Keratinocyte (primary cell): ENCODE results near the gene KRTAP4-2. TPM values are rescaled to one million over a fixed set of nuclear protein-coding genes. Genes with fewer than 3 reads are reported as not detected.
"Not testable (repeated sequence)": the region's sequence is repeated elsewhere in the genome, so short reads cannot be mapped to it uniquely, and the experiment has no call there.

Experiments
- DNase-seq: peaks from one replicate; pipeline ENCODE4 v3.0.0-alpha.2; 2011; ENCODE audit warnings: low read depth, missing footprints, low spot score
- FAIRE-seq: peaks from 2 replicates; lab custom pipeline; 2011; peaks lifted over from hg19 to GRCh38; lab: Jason Lieb, UNC
- H2AFZ ChIP-seq: 2 replicates; pipeline ENCODE4 v1.6.0; 2012; ENCODE audit warnings: low read length, control low read depth, inconsistent platforms; ENCODE audit not compliant: control insufficient read depth
- H3K27ac ChIP-seq: 2 replicates; pipeline ENCODE4 v1.5.1; 2011; ENCODE audit warnings: low read length; ENCODE audit not compliant: control insufficient read depth, insufficient read depth
- H3K27me3 ChIP-seq: 3 replicates; pipeline ENCODE4 v1.6.0; 2011; ENCODE audit warnings: low read length; ENCODE audit not compliant: control insufficient read depth, insufficient read depth; ENCODE audit errors: extremely low read depth
- H3K36me3 ChIP-seq, 2 experiments: 2 replicates in 1 of 2; 3 replicates in 1 of 2; pipeline ENCODE4 v1.5.1; 2011; ENCODE audit warnings: low read length in 2 of 2, mild to moderate bottlenecking in 1 of 2; ENCODE audit not compliant: control insufficient read depth in 2 of 2, insufficient read depth in 2 of 2; ENCODE audit errors: extremely low read depth in 1 of 2
- H3K4me1 ChIP-seq: 3 replicates; pipeline ENCODE4 v1.5.1; 2011; ENCODE audit warnings: low read length; ENCODE audit not compliant: control insufficient read depth, insufficient read depth; ENCODE audit errors: extremely low read depth
- H3K4me2 ChIP-seq: 3 replicates; pipeline ENCODE4 v1.6.0; 2011; ENCODE audit warnings: low read depth, low read length; ENCODE audit not compliant: control insufficient read depth, insufficient read depth; ENCODE audit errors: extremely low read depth
- H3K4me3 ChIP-seq, 3 experiments: fragments of 200-600 bp in 1 of 3; sonication (generic) in 1 of 3; 2 replicates in 2 of 3; 3 replicates in 1 of 3; pipeline ENCODE4 v1.5.1; 2011 to 2016; ENCODE audit warnings: low read length in 3 of 3, mild to moderate bottlenecking in 3 of 3, control low read depth in 2 of 3, inconsistent platforms in 1 of 3, low read depth in 1 of 3, mixed read lengths in 1 of 3, mixed run types in 1 of 3, moderate library complexity in 1 of 3; ENCODE audit not compliant: control insufficient read depth in 2 of 3, insufficient read depth in 2 of 3; ENCODE audit errors: extremely low read depth in 1 of 3
- H3K79me2 ChIP-seq: 2 replicates; pipeline ENCODE4 v1.6.0; 2012; ENCODE audit warnings: low read length; ENCODE audit not compliant: control insufficient read depth, insufficient read depth
- H3K9ac ChIP-seq: 3 replicates; pipeline ENCODE4 v1.6.0; 2011; ENCODE audit warnings: low read length; ENCODE audit not compliant: control insufficient read depth, insufficient read depth; ENCODE audit errors: extremely low read depth
- H3K9me1 ChIP-seq: 3 replicates; pipeline ENCODE4 v1.6.0; 2011; ENCODE audit warnings: low read length; ENCODE audit not compliant: control insufficient read depth, insufficient read depth; ENCODE audit errors: extremely low read depth
- H3K9me3 ChIP-seq: 2 replicates; pipeline ENCODE4 v1.5.1; 2012; ENCODE audit warnings: low read depth, low read length; ENCODE audit not compliant: control insufficient read depth
- H4K20me1 ChIP-seq: 3 replicates; pipeline ENCODE4 v1.6.0; 2011; ENCODE audit warnings: low read length; ENCODE audit not compliant: control insufficient read depth, insufficient read depth; ENCODE audit errors: extremely low read depth
- EZH2 ChIP-seq: IDR thresholded peaks from one replicate; pipeline ENCODE4 v1.6.1; 2012; ENCODE audit warnings: inconsistent platforms, mild to moderate bottlenecking, low read length, moderate library complexity
- dilution Hi-C: fragments of 300-500 bp; cut with MboI; formaldehyde crosslinking; loops from one replicate; pipeline ENCODE4 v1.7.0; 2020; ENCODE audit warnings: low sequenced_read_pairs; ENCODE audit not compliant: extremely low pct_ligation_motif_present
- polyA minus RNA-seq, 3 experiments: library from RNA; depleted of rRNA, polyadenylated mRNA; stranded (reverse); fragments of >200 nt; gene quantifications; 1 replicate in 1 of 3; 2 replicates in 1 of 3; 3 replicates in 1 of 3; pipeline ENCODE4 v1.2.3, GENCODE V29; 2011
- polyA plus RNA-seq, 5 experiments: library from polyadenylated mRNA; depleted of rRNA in 3 of 5; stranded (reverse) in 3 of 5; stranded (forward) in 1 of 5; unstranded in 1 of 5; fragments of >200 nt; gene quantifications; 1 replicate in 1 of 5; 2 replicates in 3 of 5; 3 replicates in 1 of 5; pipeline versions ENCODE4 v1.2.1 to v1.2.3, GENCODE V29; 2011 to 2012; ENCODE audit warnings: missing spikeins in 2 of 5, low read depth in 1 of 5, low replicate concordance in 1 of 5
- TF ChIP-seq, protein P1 (sequence below), 3 experiments: IDR thresholded peaks in 1 of 3; conservative IDR thresholded peaks in 1 of 3; optimal IDR thresholded peaks in 1 of 3; 2 replicates in 2 of 3; 3 replicates in 1 of 3; pipeline versions ENCODE3 to v1.5.1; 2011; ENCODE audit warnings: low read length in 3 of 3, mild to moderate bottlenecking in 3 of 3, moderate library complexity in 2 of 3, control low read depth in 1 of 3, inconsistent platforms in 1 of 3; ENCODE audit not compliant: insufficient read depth in 2 of 3; ENCODE audit errors: extremely low read depth in 1 of 3

The KRTAP4-2 gene
- polyA plus RNA-seq = not detected in 3 replicates
- not detected for polyA plus RNA-seq (2011; ENCODE audit: low read depth)
- not detected in 2 replicates for polyA plus RNA-seq (2011; cell fraction: cytosol; rRNA removed)
- not detected in 2 replicates for polyA plus RNA-seq (2011; cell fraction: nucleus; rRNA removed)
- polyA plus RNA-seq (2012; ENCODE audit: low replicate concordance) = not detected in 2 replicates
- not detected in 3 replicates for polyA minus RNA-seq
- not detected for polyA minus RNA-seq (2011; cell fraction: cytosol; rRNA and poly(A)+ RNA removed)
- polyA minus RNA-seq (2011; cell fraction: nucleus; rRNA and poly(A)+ RNA removed) = not detected in 2 replicates

GRCh38 chr17:41177727-41178271, at the start of gene KRTAP4-2:
KRTAP4-2 (minus strand) TSS chr17:41178221; CDS start chr17:41178164, 57 bp downstream.
- DNase-seq = no peak
- Histone ChIP-seq H4K20me1 (no peaks in the 10 kb centered on the region), H3K27me3 (no peaks in the 10 kb centered on the region), H3K4me2 (no peak within 1 kb of the TSS), H3K4me1 (peaks cover 9% of the 10 kb centered on the region), H3K27ac (no peak within 1 kb of the TSS), H3K79me2 (no peaks in the 10 kb centered on the region), H3K9ac (no peak within 1 kb of the TSS), H3K9me3 (no peaks in the 10 kb centered on the region), H2AFZ (no peak within 1 kb of the TSS), H3K4me3 (no peak within 1 kb of the TSS), H3K36me3 (no peaks in the 10 kb centered on the region), H3K9me1 (no peaks in the 10 kb centered on the region)
- no peak for FAIRE-seq
- dilution Hi-C loops = no loop called here
- TF ChIP-seq, protein P1, sequence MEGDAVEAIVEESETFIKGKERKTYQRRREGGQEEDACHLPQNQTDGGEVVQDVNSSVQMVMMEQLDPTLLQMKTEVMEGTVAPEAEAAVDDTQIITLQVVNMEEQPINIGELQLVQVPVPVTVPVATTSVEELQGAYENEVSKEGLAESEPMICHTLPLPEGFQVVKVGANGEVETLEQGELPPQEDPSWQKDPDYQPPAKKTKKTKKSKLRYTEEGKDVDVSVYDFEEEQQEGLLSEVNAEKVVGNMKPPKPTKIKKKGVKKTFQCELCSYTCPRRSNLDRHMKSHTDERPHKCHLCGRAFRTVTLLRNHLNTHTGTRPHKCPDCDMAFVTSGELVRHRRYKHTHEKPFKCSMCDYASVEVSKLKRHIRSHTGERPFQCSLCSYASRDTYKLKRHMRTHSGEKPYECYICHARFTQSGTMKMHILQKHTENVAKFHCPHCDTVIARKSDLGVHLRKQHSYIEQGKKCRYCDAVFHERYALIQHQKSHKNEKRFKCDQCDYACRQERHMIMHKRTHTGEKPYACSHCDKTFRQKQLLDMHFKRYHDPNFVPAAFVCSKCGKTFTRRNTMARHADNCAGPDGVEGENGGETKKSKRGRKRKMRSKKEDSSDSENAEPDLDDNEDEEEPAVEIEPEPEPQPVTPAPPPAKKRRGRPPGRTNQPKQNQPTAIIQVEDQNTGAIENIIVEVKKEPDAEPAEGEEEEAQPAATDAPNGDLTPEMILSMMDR (optimal IDR thresholded peaks at IDR 0.05 in 1 of 3, IDR thresholded peaks at IDR 0.05 in 1 of 3, conservative IDR thresholded peaks at IDR 0.05 in 1 of 3; ENCODE audit: extremely low read depth in 1 of 3, insufficient read depth in 2 of 3, low read length in 3 of 3) = no peak
- no peak for TF ChIP-seq EZH2

GRCh38 chr17:41226598-41227095, 48.6 kb upstream of the KRTAP4-2 start, which contains the start of gene KRTAP9-2:
KRTAP9-2 (plus strand) TSS chr17:41226648; CDS start chr17:41226655, 7 bp downstream.
- H3K27me3 ChIP-seq, H3K9me1 ChIP-seq, H3K9me3 ChIP-seq, H4K20me1 ChIP-seq, H3K79me2 ChIP-seq, H3K27ac ChIP-seq, H3K9ac ChIP-seq, H3K4me1 ChIP-seq, H2AFZ ChIP-seq, H3K4me2 ChIP-seq, H3K36me3 ChIP-seq, DNase-seq, FAIRE-seq, dilution Hi-C loops, H3K4me3 ChIP-seq: not testable (repeated sequence)
